ENCODE measurements around the gene DRD4.
"Not testable (repeated sequence)": the region's sequence is repeated elsewhere in the genome, so short reads cannot be mapped to it uniquely, and the experiment has no call there.

Gene DRD4

DNA sequence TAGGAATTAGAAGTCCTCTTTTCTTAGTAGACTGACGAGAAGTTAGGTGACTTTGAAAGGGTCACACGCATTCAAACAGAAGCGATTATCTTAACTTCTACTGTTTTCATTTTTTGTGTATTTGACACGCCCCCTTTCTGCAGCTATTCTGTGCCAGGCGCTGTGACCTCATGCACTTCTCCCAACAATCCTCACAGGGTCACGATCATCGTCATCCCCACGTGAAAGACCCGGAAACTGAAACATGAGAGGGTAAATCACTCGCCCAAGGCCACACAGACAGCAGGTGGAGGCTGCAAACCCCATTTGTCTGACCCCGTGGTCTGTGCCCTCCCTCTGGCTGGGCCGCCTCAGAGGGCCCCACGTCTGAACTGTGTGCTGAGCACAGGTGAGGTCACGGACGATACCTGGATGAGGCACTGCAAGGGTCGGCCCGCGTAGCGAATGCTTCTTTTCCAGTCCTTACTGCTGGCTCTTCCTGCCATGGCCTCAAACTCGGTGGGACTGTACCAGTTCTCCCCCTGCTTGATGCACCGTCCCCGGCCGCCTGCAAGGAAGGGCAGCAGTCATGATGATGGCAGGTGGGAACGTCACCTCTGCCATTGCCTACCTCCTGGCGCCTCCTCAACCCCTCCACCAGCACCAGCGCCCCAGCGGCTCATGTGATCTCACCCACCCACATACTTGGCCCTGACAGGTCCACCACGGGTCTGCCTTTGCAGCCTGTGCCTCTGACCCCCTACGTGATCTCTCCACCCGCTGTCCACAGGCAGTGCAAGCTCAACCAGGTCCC lies 49.6 kb downstream of the DRD4 start:
- DNase-seq, result no peak

DNA sequence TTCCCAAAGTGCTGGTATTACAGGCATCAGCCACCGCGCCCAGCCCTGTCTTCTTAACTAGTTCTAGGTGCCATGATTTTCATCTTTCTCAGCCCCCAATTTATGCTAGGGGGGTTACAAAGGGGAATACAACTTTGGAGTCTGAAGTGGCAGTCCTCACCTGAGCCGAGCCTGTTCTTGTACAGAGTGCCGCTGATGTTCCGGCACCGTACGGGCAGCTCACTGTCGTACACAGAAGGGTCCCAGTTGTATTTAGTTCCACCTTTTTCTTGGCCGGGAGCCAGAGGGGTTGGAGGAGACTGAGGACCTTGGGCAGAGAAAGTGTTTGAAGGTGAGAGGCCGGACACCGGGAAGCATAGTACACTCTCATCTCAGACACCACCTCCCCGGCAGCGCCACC lies 50.7 kb downstream of the DRD4 start:
- no peak for DNase-seq

DNA sequence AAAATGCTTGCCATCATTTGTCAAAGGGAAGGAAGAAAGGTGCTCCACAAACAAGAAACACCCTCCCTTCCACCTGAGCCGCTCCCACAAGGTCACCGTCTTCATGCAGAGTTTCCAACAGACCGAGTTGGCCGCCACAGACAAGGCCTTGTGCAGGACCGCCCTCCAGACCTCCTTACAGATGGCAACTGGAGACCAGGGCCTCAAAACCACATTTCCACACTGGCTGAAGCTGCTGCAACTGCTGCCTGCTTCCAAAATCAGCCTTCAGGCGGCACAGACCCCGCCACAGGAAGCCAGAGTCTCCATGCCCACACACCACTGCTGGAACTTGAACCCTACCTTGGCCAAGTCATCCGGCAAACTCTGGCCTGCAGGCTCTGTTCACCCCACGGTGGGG lies 51.6 kb downstream of the DRD4 start:
- DNase-seq, result no peak

DNA sequence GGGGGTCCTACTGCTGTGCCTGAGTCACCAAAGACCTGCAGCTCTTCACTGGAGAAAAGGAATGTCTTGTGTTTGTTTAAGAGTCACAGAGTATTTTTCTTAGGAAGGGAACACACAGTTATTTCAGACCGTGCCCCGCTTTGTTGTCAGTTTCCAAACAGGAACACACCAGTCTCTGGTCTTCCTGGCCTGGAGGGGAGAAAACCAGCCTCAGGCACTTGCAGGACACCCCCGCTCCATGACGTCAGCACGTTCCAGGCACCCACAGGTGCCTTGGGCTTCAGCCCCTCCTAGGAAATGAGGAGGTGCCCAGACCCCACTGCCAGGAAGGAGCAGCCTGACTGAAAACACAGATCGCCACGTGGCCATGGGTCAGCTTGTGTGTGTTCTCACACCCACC lies 52.6 kb downstream of the DRD4 start:
- DNase-seq, result no peak

DNA sequence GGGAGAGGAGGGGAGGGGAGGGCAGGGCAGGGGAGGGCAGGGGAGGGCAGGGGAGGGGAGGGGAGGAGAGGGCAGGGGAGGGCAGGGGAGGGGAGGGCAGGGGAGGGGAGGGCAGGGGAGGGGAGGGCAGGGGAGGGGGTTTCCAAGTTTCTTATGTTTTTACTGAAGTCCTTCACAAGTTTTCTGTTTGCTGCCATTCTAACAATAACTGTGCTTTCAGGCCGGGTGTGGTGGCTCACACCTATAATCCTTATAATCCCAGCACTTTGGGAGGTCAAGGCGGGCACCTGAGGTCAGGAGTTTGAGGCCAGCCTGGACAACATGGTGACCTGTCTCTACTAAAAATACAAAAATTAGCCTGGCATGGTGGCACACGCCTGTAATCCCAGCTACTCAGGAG lies 53.2 kb downstream of the DRD4 start:
- not testable (repeated sequence) for DNase-seq

All from stimulated activated CD4-positive, alpha-beta T cell treated with anti-CD3 and anti-CD28 coated beads, Interleukin-2, amount 100 ng/mL, for 24 hours (primary cell).